Peyer's patch (tissue), 4 donors: Measurements from ENCODE around the gene TOM1L2. TPM values are rescaled to one million over a fixed set of nuclear protein-coding genes. Genes with fewer than 3 reads are reported as not detected.
A peak's percentile ranks its signal among the peaks of the same experiment; 100 is the strongest.

Experiments used
- DNase-seq, 3 donors: peaks; one replicate each; pipeline ENCODE4 v3.0.0-alpha.2; 2017 to 2019
- H3K27ac ChIP-seq, 4 donors: fragments of 200-600 bp; sonication (generic); one replicate each; pipeline ENCODE4 v1.5.1; 2016 to 2019
- H3K27me3 ChIP-seq, 2 donors: fragments of 200-600 bp; sonication (generic); one replicate each; pipeline ENCODE4 v1.5.1; 2019
- H3K36me3 ChIP-seq, 3 donors: fragments of 200-600 bp; sonication (generic); one replicate each; pipeline ENCODE4 v1.5.1; 2016 to 2019
- H3K4me1 ChIP-seq, 4 donors: fragments of 200-600 bp; sonication (generic); one replicate each; pipeline ENCODE4 v1.5.1; 2016 to 2019
- H3K4me3 ChIP-seq, 4 donors: fragments of 200-600 bp; sonication (generic); 1 replicate in 3 of 4; 2 replicates in 1 of 4; pipeline ENCODE4 v1.5.1; 2016 to 2019; ENCODE audit warnings: mild to moderate bottlenecking in 1 of 4
- H3K9me3 ChIP-seq, 4 donors: fragments of 200-600 bp; sonication (generic); one replicate each; pipeline ENCODE4 v1.5.1; 2016 to 2019; ENCODE audit warnings: mild to moderate bottlenecking in 1 of 4
- CTCF ChIP-seq, 6 experiments: fragments of 450-650 bp in 4 of 6; fragments of 200-600 bp in 2 of 6; sonication (generic) in 1 of 6; IDR thresholded peaks; one replicate each; pipeline ENCODE4 v1.5.1; 2017 to 2019; ENCODE audit warnings: antibody characterized with exemption in 6 of 6, mild to moderate bottlenecking in 3 of 6, moderate library complexity in 1 of 6
- POLR2A ChIP-seq, 2 donors: fragments of 450-650 bp; IDR thresholded peaks; one replicate each; pipeline ENCODE4 v1.5.1; 2017; ENCODE audit warnings: antibody characterized with exemption in 2 of 2, mild to moderate bottlenecking in 2 of 2, moderate library complexity in 2 of 2
- total RNA-seq, 4 donors: library from RNA; depleted of rRNA; stranded (reverse); fragments of >200 nt; gene quantifications; one replicate each; pipeline ENCODE4 v1.1.0, GENCODE V29; 2016

Gene TOM1L2
- 10 to 100 TPM; 49.5 to 74.8 (median 62.7) TPM for total RNA-seq

GRCh38 chr17:17972126-17972951, at the start of gene TOM1L2, which contains the start of gene DRC3:
Gene TOM1L2 (minus strand): TSS chr17:17972400. CDS start chr17:17972313, 87 bp downstream.
Gene DRC3 (plus strand): TSS chr17:17972862. CDS start chr17:17977599, 4,737 bp downstream.
- peak in 2 of 6 experiments; percentile 24 to 33 for TF ChIP-seq CTCF (IDR thresholded peaks at IDR 0.05)
- peak; percentile 69 to 84 for TF ChIP-seq POLR2A (IDR thresholded peaks at IDR 0.05)
- H3K4me1 ChIP-seq, result peaks cover 0 to 14% (median 4%) of the 10 kb centered on the region in 4 donors
- H3K9me3 ChIP-seq, result no peaks in the 10 kb centered on the region
- peak within 1 kb of the TSS; percentile 83 to 89 (median 88) for H3K27ac ChIP-seq
- peak within 1 kb of the TSS; percentile 65 to 97 (median 74) for H3K4me3 ChIP-seq
- DNase-seq, result peak; percentile 100
- no peaks in the 10 kb centered on the region for H3K36me3 ChIP-seq
- no peaks in the 10 kb centered on the region for H3K27me3 ChIP-seq

- TF ChIP-seq POLR2A (IDR thresholded peaks at IDR 0.05) (no peak), CTCF (IDR thresholded peaks at IDR 0.05) (no peak)
Observed at GRCh38 chr17:18021372-18021771, 49.2 kb upstream of the TOM1L2 start.

GRCh38 chr17:18020971-18021370, 48.8 kb upstream of the TOM1L2 start:
- Histone ChIP-seq H3K9me3 (no peaks in the 10 kb centered on the region), H3K36me3 (peaks cover 0 to 22% (median 0%) of the 10 kb centered on the region in 3 donors), H3K4me1 (no peaks in the 10 kb centered on the region), H3K4me3 (no peak overlapping the region), H3K27me3 (no peaks in the 10 kb centered on the region), H3K27ac (no peak overlapping the region)
- no peak for TF ChIP-seq POLR2A (IDR thresholded peaks at IDR 0.05)
- no peak for TF ChIP-seq CTCF (IDR thresholded peaks at IDR 0.05)
- no peak for DNase-seq

More at GRCh38 chr17:18021372-18021771, 49.2 kb upstream of the TOM1L2 start:
- no peak overlapping the region for H3K27ac ChIP-seq
- no peaks in the 10 kb centered on the region for H3K4me1 ChIP-seq
- no peaks in the 10 kb centered on the region for H3K27me3 ChIP-seq
- no peak overlapping the region for H3K4me3 ChIP-seq
- no peak for DNase-seq
- no peaks in the 10 kb centered on the region for H3K9me3 ChIP-seq
- peaks cover 0 to 20% (median 0%) of the 10 kb centered on the region in 3 donors for H3K36me3 ChIP-seq

- H3K36me3 ChIP-seq, result peaks cover 0 to 34% (median 0%) of the 10 kb centered on the region in 3 donors
- no peaks in the 10 kb centered on the region for H3K27me3 ChIP-seq
- DNase-seq, result no peak
- H3K4me3 ChIP-seq, result no peak overlapping the region
- H3K4me1 ChIP-seq, result no peaks in the 10 kb centered on the region
- no peak for TF ChIP-seq CTCF (IDR thresholded peaks at IDR 0.05)
- no peak for TF ChIP-seq POLR2A (IDR thresholded peaks at IDR 0.05)
- H3K27ac ChIP-seq, result no peak overlapping the region
- H3K9me3 ChIP-seq, result no peaks in the 10 kb centered on the region
Observed at GRCh38 chr17:18019838-18020154, 47.6 kb upstream of the TOM1L2 start.

GRCh38 chr17:18018411-18018921, 46.3 kb upstream of the TOM1L2 start:
- peaks cover 0 to 29% (median 0%) of the 10 kb centered on the region in 3 donors for H3K36me3 ChIP-seq
- no peaks in the 10 kb centered on the region for H3K4me1 ChIP-seq
- no peak overlapping the region for H3K4me3 ChIP-seq
- no peaks in the 10 kb centered on the region for H3K27me3 ChIP-seq
- no peaks in the 10 kb centered on the region for H3K9me3 ChIP-seq
- no peak for TF ChIP-seq POLR2A (IDR thresholded peaks at IDR 0.05)
- TF ChIP-seq CTCF (IDR thresholded peaks at IDR 0.05), result no peak
- H3K27ac ChIP-seq, result no peak overlapping the region
- no peak for DNase-seq
